AG10803 (cell line): ENCODE data around the gene COX5A.
A peak's percentile ranks its signal among the peaks of the same experiment; 100 is the strongest.

ENCODE experiments used
- DNase-seq: peaks from one replicate; pipeline ENCODE4 v3.0.0; 2010; ENCODE audit warnings: low read depth
- H3K4me3 ChIP-seq: 2 replicates; pipeline ENCODE4 v1.5.1; 2011; ENCODE audit warnings: mild to moderate bottlenecking, low read length, control low read depth
- CTCF ChIP-seq: conservative IDR thresholded peaks from 2 replicates; pipeline ENCODE4 v1.5.1; 2011; ENCODE audit warnings: mild to moderate bottlenecking, low read length, control low read depth, inconsistent platforms

The COX5A gene

GRCh38 chr15:74907163-74907870 lies 30.6 kb downstream of the COX5A start:
- no peak for TF ChIP-seq CTCF
- DNase-seq: no peak
- peak overlapping the region; percentile 83 for H3K4me3 ChIP-seq

GRCh38 chr15:74906450-74907162 lies 31.3 kb downstream of the COX5A start, which contains the start of gene FAM219B:
FAM219B (minus strand) TSS chr15:74906851; CDS start chr15:74906800, 51 bp downstream.
- H3K4me3 ChIP-seq: peak within 1 kb of the TSS; percentile 83
- DNase-seq: peak; percentile 84
- no peak for TF ChIP-seq CTCF

- no peak for TF ChIP-seq CTCF
- peak overlapping the region; percentile 83 for H3K4me3 ChIP-seq
- DNase-seq: no peak
Observed at GRCh38 chr15:74906067-74906449, 31.8 kb downstream of the COX5A start.

- H3K4me3 ChIP-seq: peak overlapping the region; percentile 83; the same call in 1 of the 2 replicates
- TF ChIP-seq CTCF: no peak
- no peak for DNase-seq
Observed at GRCh38 chr15:74904190-74904805, 33.6 kb downstream of the COX5A start.

- TF ChIP-seq CTCF: no peak
- no peak for DNase-seq
- H3K4me3 ChIP-seq: no peak overlapping the region
Observed at GRCh38 chr15:74903676-74904075, 34.2 kb downstream of the COX5A start.

- no peak for DNase-seq
- H3K4me3 ChIP-seq: no peak overlapping the region
- TF ChIP-seq CTCF: no peak
Observed at GRCh38 chr15:74902295-74903075, 35.4 kb downstream of the COX5A start.
